ENCODE data around the gene DIAPH1. TPM values are rescaled to one million over a fixed set of nuclear protein-coding genes. Genes with fewer than 3 reads are reported as not detected.
A peak's percentile ranks its signal among the peaks of the same experiment; 100 is the strongest.

The DIAPH1 gene
- total and polyA plus RNA-seq, 8 donors = 18.0 to 181 (median 76.6) TPM

GRCh38 chr5:141488591-141489561 is 129.9 kb downstream of the DIAPH1 start, which contains the start of gene PCDHGC5:
Gene PCDHGC5 (plus strand): TSS chr5:141489081. CDS start chr5:141489241, 160 bp downstream.
- DNase-seq = no peak
- Histone ChIP-seq H3K4me1 (peaks cover 23 to 60% (median 41%) of the 10 kb centered on the region in 4 donors), H3K4me3 (no peak within 1 kb of the TSS), H3K27ac (peak within 1 kb of the TSS in 1 of 5 donors; percentile 36), H3K9me3 (peaks cover 0 to 22% (median 0%) of the 10 kb centered on the region in 4 donors), H3K36me3 (peaks cover 0 to 50% (median 0%) of the 10 kb centered on the region in 4 donors), H3K27me3 (peaks cover 0 to 91% (median 44%) of the 10 kb centered on the region in 3 donors)
- no peak for TF ChIP-seq POLR2AphosphoS5 (IDR thresholded peaks at IDR 0.05)
- no peak for TF ChIP-seq POLR2A (IDR thresholded peaks at IDR 0.05)
- TF ChIP-seq CTCF (IDR thresholded peaks at IDR 0.05) = no peak
- intact Hi-C loops (cut with DNase I; ENCODE audit: low total_unique reads) = no loop called here
- 57 to 65% (median 63%) methylated on average over 14 of the region's 14 CpGs for WGBS, 5 donors

GRCh38 chr5:141487131-141487530 is 131.7 kb downstream of the DIAPH1 start:
- no peak for DNase-seq
- H3K9me3 ChIP-seq = peaks cover 0 to 19% (median 0%) of the 10 kb centered on the region in 4 donors
- WGBS, 5 donors = 69 to 83% (median 81%) methylated on average over 6 to 7 of the region's 7 CpGs
- H3K4me1 ChIP-seq = peaks cover 22 to 48% (median 33%) of the 10 kb centered on the region in 4 donors
- H3K36me3 ChIP-seq = peaks cover 0 to 50% (median 0%) of the 10 kb centered on the region in 4 donors
- intact Hi-C loops (cut with DNase I; ENCODE audit: low total_unique reads) = no loop called here
- H3K4me3 ChIP-seq = no peak overlapping the region
- H3K27ac ChIP-seq = no peak overlapping the region
- TF ChIP-seq POLR2A (IDR thresholded peaks at IDR 0.05) (no peak), EP300 (IDR thresholded peaks at IDR 0.05) (no peak), POLR2AphosphoS5 (IDR thresholded peaks at IDR 0.05) (no peak), CTCF (IDR thresholded peaks at IDR 0.05) (no peak)
- H3K27me3 ChIP-seq = peaks cover 0 to 88% (median 38%) of the 10 kb centered on the region in 3 donors

- intact Hi-C loops (cut with DNase I; ENCODE audit: low total_unique reads) = no loop called here
- H3K36me3 ChIP-seq = peaks cover 0 to 43% (median 0%) of the 10 kb centered on the region in 4 donors
- TF ChIP-seq CTCF (IDR thresholded peaks at IDR 0.05) = no peak
- no peak for TF ChIP-seq EP300 (IDR thresholded peaks at IDR 0.05)
- no peak for TF ChIP-seq POLR2A (IDR thresholded peaks at IDR 0.05)
- TF ChIP-seq POLR2AphosphoS5 (IDR thresholded peaks at IDR 0.05) = no peak
- peaks cover 0 to 78% (median 27%) of the 10 kb centered on the region in 3 donors for H3K27me3 ChIP-seq
- no peak overlapping the region for H3K4me3 ChIP-seq
- 81 to 94% (median 90%) methylated on average over 8 to 9 of the region's 9 CpGs for WGBS, 5 donors
- DNase-seq = no peak
- peaks cover 0 to 11% (median 0%) of the 10 kb centered on the region in 4 donors for H3K9me3 ChIP-seq
- no peak overlapping the region for H3K27ac ChIP-seq
- peaks cover 18 to 43% (median 26%) of the 10 kb centered on the region in 4 donors for H3K4me1 ChIP-seq
Measured at GRCh38 chr5:141486091-141486490, 132.7 kb downstream of the DIAPH1 start.

GRCh38 chr5:141485321-141486055 is 133.3 kb downstream of the DIAPH1 start:
- Histone ChIP-seq H3K27ac (peak overlapping the region in 1 of 5 donors; percentile 13), H3K4me1 (peaks cover 18 to 49% (median 29%) of the 10 kb centered on the region in 4 donors), H3K27me3 (peaks cover 0 to 72% (median 21%) of the 10 kb centered on the region in 3 donors), H3K4me3 (peak overlapping the region; percentile 39 to 46 (median 41)), H3K36me3 (peaks cover 0 to 38% (median 0%) of the 10 kb centered on the region in 4 donors), H3K9me3 (peaks cover 0 to 11% (median 0%) of the 10 kb centered on the region in 4 donors)
- 32 to 55% (median 36%) methylated on average over 36 to 38 of the region's 38 CpGs for WGBS, 5 donors
- DNase-seq = no peak
- intact Hi-C loops (cut with DNase I; ENCODE audit: low total_unique reads) = no loop called here
- TF ChIP-seq EP300 (IDR thresholded peaks at IDR 0.05) = no peak
- no peak for TF ChIP-seq POLR2AphosphoS5 (IDR thresholded peaks at IDR 0.05)
- TF ChIP-seq CTCF (IDR thresholded peaks at IDR 0.05) = no peak
- no peak for TF ChIP-seq POLR2A (IDR thresholded peaks at IDR 0.05)
